Measurements from ENCODE around the gene ENOX2.

GRCh38 chrX:130734713-130735112, 168.3 kb downstream of the ENOX2 start:
- TF ChIP-seq CTCF (IDR thresholded peaks at IDR 0.05): no peak
- no peak for TF ChIP-seq POLR2A (IDR thresholded peaks at IDR 0.05)

Data from adrenal gland (tissue), 5 donors.